HTR-8/SVneo (cell line): Measurements from ENCODE around the gene TPK1.
"Not testable (repeated sequence)": the region's sequence is repeated elsewhere in the genome, so short reads cannot be mapped to it uniquely, and the experiment has no call there.

ENCODE experiments used
- DNase-seq: peaks from one replicate; pipeline ENCODE4 v3.0.0; 2011; ENCODE audit warnings: low spot score, mixed read lengths; ENCODE audit not compliant: insufficient read length
- FAIRE-seq: peaks from 2 replicates; lab custom pipeline; 2011; peaks lifted over from hg19 to GRCh38; lab: Jason Lieb, UNC

The TPK1 gene

DNA sequence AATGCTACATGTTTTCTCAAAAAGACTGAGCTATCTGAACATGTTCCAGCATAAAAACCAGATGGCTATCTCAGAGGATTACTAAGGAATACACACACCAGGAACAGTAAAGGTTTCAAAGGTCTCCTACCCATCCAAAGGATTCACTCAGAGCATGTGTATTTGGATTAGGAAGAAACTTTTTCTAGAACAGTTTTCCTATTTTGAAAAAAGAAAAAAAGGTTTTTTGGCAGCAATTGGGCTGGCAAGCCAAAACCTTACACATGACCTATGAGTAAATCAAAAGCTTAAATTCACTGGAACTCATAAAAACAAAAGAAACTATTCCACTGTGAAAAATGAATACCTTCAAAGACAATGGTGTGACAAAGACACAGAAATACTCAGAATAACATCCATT, 9.6 kb downstream of the TPK1 start:
- DNase-seq = no peak
- FAIRE-seq = no peak

DNA sequence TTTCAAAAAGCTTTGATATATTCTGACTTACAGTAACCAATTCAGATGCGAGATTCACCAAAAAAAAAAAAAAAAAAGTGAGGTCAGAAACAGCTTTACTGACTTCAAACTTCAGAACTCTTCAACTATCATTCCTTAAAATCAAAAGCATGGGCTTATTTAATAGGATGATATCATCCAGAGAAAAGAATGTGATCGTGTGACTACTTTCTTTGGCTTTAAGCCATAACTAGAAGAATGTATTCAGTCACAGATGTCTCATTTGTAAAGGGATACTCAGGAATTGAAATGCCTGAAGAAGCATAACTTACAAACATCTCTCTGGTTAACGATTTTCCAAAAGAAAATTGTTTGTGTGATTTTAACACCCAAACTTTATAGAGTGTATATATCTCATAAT, 11.5 kb downstream of the TPK1 start:
- DNase-seq (peak; percentile 31), FAIRE-seq (no peak)

DNA sequence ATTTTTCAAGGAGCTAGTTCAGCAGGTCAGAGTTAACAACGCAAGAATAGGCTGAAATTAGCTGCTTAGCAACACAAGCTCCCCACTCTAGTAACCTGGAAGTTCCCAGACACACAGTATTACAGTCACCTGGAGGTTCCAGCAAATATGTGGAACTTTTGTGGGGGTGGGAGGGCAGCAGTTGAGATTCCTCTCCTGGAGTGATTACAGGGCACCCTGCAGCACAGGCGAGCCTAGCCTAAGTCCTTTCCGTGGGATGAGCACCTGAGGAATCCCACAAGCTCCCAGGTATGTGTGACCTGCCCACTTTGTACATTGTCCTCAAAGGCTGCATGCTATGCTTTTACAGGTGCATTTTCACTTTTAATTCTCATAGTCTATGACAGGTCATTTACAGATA, 13.6 kb downstream of the TPK1 start:
- FAIRE-seq (no peak), DNase-seq (no peak)

DNA sequence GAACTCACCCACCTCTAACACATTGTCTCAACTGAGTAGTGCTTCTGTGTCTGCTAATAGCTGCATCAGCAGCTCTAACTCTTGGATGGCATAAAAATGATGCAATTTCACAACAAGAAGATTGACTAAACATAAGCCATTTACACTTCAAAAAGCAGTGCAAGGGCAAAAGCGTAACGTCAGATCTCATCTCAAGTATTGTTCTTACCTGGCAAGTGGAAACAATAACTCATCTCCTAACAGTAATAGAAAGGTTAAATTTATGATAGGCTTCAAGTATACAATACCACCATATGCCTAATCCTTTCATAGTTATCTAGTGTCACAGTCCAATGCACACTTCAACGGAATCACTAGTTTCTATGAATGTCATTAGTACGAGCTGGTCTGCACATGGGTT, 14.8 kb downstream of the TPK1 start:
- FAIRE-seq = no peak

GRCh38 chr7:144820552-144820951, 15.3 kb downstream of the TPK1 start:
- FAIRE-seq (no peak), DNase-seq (no peak)

More for the DNA sequence above, 14.8 kb downstream of the TPK1 start:
- no peak for DNase-seq

DNA sequence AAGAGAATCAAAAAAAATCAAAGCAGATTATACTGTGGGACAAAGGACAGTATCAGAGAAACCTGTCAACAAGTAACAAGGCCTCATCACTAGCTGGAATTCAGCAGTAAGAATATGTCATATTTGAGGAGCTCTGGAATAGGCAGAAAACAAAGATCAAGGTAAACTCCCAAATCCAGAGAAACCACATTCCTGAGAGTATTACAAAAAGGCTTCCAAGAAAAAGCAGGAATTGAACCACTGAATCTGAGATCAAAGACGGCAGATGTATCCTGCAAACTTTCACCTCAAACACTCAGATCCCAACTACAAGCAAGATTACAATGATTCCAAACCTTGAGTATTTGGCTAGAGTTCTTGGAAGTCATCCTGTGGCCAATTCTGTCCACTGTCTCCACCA, 16.3 kb downstream of the TPK1 start:
- FAIRE-seq (no peak), DNase-seq (no peak)

DNA sequence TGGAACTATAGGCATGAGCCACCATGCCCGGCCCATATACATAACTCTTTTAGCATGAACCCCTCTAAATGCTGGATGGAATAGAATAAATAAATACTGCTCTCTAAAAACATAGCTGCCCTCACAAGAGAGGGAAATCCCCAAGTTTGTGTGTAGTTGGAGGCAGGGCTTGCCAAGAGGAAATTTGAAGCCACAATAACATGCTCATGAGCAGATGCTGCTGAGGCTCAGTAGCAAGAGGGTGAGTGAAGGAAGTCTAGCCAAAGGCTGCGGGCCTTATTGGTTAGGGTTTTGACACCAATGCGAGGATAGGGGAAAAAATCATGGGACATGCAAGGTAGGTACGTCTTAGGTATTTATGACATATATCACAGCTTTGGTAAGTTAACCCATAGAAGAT, 17.3 kb downstream of the TPK1 start:
- DNase-seq = no peak
- FAIRE-seq = no peak

- DNase-seq (no peak), FAIRE-seq (no peak)
These were observed 18.9 kb downstream of the TPK1 start for GRCh38 chr7:144817001-144817400.

DNA sequence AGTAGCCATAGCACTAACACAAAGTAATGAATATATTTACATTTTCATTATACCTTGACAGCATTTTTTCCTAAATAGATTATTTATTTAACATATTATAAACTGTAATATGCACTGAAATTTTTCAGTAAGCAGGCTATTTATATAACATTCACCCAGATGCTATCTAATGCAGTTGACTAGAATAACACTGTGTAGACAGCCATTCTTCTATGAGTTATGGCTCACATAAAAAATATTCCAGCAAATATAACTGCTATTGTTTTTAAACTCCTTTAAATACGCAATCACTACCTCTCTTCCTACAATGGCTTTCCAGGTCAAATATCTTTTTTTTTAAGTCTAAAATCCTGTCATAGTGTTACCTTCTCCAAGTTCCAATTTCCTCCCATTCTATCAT, 21.6 kb downstream of the TPK1 start:
- DNase-seq (no peak), FAIRE-seq (no peak)

DNA sequence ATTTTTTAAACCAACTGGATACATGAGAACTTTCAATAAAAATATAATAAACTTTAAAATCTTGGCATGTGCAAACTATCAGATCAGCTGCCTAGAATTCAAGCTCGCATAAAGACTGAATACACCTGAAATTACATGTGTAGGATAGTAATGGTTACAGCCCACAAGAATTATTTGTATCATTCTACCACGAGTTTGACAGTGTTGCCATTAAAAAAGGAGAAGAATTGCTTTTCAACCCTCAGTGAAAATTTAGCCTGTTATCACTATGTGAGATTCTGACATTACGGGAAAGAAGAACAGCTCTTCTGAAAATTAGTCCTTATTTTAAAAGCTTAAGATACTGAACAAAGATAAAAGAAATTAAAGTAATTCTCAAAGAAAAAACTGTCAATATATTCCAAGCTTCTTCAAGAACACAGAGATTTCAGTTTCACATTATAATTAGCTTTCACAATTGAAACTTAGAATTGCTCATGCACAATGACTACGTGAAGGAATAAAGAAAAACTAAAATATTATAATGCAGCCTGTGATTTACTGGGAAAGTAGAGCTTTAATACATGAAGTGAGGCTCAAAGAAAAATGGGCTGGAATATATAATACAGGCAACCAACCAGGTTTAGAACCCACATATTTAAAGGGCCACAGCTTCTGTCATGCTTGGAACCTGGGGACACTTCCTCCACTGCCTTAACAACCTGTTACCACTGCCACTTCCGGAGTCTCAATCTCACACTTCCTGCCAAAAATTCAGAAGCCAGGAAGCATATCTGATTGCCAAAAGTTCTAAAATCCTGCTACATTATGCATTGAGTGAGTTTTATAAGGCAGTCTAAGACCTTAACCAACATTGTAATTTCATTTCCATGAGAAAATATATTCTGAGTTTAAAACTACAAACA, 23.2 kb downstream of the TPK1 start:
- no peak for DNase-seq
- no peak for FAIRE-seq

- DNase-seq (no peak), FAIRE-seq (no peak)
These were observed 30.1 kb downstream of the TPK1 start for GRCh38 chr7:144805627-144806239.

DNA sequence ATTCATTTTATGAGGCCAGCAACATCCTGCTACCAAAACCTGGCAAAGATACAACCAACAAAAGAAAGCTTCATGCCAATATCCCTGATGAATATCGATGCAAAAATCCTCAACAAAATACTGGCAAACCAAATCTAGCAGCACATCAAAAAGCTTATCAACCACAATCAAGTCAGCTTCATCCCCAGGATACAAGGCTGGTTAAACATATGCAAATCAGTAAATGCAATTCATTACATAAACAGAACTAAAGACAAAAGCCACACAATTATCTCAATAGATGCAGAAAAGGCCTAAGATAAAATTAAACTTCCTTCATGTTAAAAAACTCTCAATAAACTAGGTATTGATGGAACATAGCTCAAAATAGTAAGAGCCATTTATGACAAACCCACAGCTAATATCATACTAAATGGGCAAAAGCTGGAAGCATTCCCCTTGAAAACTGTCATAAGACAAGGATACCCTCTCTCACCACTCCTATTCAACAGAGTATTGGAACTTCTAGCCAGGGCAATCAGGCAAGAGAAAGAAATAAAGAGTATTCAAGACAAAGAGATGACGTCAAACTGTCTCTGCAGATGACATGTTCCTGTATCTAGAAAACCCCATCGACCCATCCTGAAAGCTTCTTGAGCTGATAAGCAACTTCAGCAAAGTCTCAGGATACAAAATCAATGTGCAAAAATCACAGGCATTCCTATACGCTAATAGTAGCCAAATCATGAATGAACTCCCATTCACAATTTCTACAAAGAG, 35.0 kb downstream of the TPK1 start:
- not testable (repeated sequence) for DNase-seq, FAIRE-seq

- FAIRE-seq (no peak), DNase-seq (no peak)
These were observed 38.9 kb downstream of the TPK1 start for GRCh38 chr7:144796919-144797318.

DNA sequence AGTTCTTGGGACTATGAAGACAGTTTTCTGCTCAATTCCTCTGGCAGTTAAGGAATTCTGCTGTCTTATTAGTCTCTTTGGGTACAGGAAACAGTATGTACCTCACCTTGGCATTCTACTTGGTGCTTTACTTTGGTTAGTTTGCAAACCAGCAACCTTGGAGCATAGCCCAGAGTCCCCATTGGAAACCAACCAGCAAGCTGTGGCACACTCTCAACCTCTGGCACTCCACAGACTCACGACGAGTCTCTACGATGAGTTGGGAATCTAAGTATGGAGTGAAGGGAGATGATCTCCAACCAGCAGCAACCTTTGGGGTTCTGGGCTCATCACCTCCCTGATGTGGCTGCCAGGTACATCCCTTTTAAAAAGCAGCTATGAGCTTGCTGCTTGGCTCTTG, 43.8 kb downstream of the TPK1 start:
- FAIRE-seq (no peak), DNase-seq (no peak)

DNA sequence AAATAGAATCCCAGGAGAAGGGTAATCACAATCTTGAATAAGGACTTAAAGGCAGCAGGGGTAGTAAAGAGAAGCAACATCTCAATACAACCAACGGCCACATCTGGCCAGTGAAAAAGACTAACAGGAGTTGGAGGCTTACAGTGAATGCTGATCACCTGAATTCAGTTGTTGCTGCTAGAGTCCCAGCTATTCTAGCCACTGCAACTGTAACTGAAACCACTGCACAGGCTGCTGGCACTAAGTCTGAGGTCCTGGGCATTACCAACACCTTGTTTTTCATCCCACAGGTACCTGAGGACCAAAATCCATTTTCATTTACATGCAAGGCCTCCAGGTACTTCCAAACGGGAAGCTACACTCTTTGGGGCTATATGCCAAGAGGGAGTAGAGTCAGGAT, 44.4 kb downstream of the TPK1 start:
- FAIRE-seq (no peak), DNase-seq (no peak)

DNA sequence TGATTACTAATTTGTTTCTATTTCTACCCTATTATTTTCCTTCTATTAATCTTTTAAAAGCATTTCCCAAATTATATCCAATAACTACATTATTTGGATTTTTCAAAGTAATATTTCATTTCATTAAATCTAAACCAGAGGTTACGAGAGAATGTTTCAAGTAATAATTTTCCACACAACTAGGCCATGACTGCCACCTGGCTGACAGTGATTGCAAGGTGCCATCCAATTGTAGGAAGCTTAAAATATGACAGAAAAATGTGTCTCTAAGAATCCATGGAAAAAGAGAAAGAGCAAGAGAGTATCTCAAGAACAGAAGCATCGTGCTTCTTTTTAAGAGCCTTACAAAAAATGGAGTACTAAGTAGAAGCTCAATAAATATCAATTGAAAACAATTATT, 48.7 kb downstream of the TPK1 start:
- FAIRE-seq = no peak
- DNase-seq = no peak

DNA sequence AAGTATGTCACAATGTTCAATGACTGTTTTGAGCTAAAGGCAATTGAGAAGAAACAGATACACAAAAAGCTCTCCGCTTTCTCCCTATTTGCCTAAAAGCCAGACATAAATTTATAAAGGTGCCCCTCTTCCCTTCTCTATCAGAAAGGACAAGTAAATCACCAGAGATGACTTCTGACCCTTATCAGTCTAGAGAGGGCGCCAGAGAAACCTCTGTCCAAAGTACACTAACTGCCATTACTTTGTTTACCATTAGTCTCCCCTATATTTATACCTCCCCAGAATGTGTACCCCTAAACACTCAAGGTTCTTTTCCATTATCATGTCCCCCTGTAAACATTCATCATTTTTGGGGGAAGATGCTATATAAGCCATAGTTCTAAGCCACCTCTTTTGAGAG, 49.3 kb downstream of the TPK1 start:
- DNase-seq = no peak
- no peak for FAIRE-seq

DNA sequence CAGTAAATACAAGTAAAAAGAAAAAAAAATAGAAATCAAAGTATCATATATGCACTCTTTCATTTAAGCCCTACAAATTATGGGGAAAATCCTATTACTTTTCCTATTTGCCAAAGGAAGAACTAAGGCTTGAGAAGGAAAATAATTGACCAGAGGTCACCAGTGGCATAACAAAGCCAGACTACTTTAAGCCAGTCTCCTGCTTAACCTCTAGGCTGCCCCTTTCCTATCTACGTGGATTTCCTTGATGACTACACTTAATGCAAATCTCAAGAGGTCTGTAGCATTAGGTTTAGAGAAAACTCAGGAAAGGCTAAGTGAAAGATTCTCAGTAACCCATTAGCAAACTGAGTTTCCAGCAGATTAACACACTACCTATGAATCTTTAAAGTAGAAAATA, 49.8 kb downstream of the TPK1 start:
- FAIRE-seq (no peak), DNase-seq (no peak)

DNA sequence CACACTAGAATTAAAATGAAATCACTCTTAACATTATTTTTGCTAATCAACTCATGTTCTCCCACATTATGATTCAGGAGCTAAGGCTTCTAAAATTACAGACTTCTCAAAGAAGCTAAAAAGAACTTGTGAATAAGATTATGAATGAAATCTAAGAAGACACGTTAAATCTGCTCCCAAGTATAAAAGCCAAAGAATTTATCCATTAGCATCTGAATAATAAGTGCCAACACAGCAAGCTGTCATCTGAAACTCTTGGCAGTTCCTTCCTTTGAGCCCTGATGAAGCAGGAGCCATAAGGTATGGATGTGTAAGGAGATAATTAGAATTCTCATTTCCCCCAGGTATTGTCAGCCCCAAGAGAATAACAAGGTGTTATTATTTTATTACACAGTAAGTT, 50.3 kb downstream of the TPK1 start:
- no peak for FAIRE-seq
- no peak for DNase-seq

DNA sequence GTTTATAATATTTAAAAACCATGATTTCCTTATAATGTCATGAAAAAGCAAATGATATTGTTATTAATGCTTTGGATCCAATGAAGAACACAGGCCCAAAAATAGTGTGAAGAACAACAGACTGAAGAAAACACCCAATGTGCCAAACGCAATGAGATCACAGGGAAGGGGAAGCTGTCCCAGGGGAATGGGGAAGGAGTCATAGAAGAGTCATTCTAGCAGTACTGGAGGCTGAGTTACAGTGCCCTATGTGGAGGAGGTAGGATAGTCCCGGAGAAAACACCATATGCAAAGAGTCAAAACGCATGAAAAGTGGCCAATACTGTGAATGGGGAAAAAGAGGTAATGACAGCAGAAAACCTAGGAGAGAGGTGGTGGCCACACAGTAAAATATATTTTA, 50.9 kb downstream of the TPK1 start:
- FAIRE-seq = no peak

DNA sequence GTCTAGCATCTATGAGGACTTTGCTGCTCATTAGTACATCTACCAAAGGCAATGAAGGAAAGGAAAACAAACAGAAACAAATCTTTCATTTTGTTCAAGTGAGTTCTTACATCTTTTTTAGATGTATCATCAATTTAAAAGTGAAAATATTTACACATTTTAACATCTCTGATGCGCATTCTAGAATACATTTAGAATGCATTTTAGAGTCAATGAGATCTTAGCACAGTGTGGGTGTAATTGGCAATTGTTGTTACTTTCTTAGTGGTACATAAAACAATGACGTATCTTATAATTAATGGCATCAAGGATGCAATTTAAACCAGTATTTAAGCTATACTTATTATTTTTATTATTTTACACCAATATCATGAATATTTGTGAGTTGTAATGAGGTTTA, 51.4 kb downstream of the TPK1 start:
- DNase-seq (no peak), FAIRE-seq (no peak)

More for the DNA sequence above, 50.9 kb downstream of the TPK1 start:
- no peak for DNase-seq
